Bronchial epithelial cell (primary cell): ENCODE results near the gene CGNL1. TPM values are rescaled to one million over a fixed set of nuclear protein-coding genes. Genes with fewer than 3 reads are reported as not detected.

Experiments used
- DNase-seq: peaks from one replicate; pipeline ENCODE4 v3.0.0-alpha.2; 2010; ENCODE audit warnings: low read depth
- FAIRE-seq: peaks from 2 replicates; lab custom pipeline; 2011; peaks lifted over from hg19 to GRCh38; lab: Jason Lieb, UNC
- H3K27me3 ChIP-seq: 2 replicates; pipeline ENCODE4 v1.5.1; 2011; ENCODE audit warnings: low read length; ENCODE audit not compliant: control insufficient read depth, insufficient read depth
- H3K36me3 ChIP-seq: 2 replicates; pipeline ENCODE4 v1.5.1; 2011; ENCODE audit warnings: low read length; ENCODE audit not compliant: control insufficient read depth, insufficient read depth
- H3K4me3 ChIP-seq: 2 replicates; pipeline ENCODE4 v1.5.1; 2011; ENCODE audit warnings: mild to moderate bottlenecking, low read depth, low read length, control low read depth
- total RNA-seq: library from RNA; depleted of rRNA; stranded (reverse); fragments of >200 nt; gene quantifications from 2 replicates; pipeline ENCODE4 v1.2.1, GENCODE V29; 2014
- TF ChIP-seq, protein P1 (sequence below): IDR thresholded peaks from 2 replicates; pipeline ENCODE4 v1.5.1; 2011; ENCODE audit warnings: mild to moderate bottlenecking, moderate library complexity, low read length, control low read depth, inconsistent platforms; ENCODE audit not compliant: insufficient read depth, severe bottlenecking

CGNL1 gene
- total RNA-seq, 1 donor from 2014 or later, result 0.53 TPM

GRCh38 chr15:57541271-57541670 lies 165.0 kb downstream of the CGNL1 start:
- TF ChIP-seq, protein P1, sequence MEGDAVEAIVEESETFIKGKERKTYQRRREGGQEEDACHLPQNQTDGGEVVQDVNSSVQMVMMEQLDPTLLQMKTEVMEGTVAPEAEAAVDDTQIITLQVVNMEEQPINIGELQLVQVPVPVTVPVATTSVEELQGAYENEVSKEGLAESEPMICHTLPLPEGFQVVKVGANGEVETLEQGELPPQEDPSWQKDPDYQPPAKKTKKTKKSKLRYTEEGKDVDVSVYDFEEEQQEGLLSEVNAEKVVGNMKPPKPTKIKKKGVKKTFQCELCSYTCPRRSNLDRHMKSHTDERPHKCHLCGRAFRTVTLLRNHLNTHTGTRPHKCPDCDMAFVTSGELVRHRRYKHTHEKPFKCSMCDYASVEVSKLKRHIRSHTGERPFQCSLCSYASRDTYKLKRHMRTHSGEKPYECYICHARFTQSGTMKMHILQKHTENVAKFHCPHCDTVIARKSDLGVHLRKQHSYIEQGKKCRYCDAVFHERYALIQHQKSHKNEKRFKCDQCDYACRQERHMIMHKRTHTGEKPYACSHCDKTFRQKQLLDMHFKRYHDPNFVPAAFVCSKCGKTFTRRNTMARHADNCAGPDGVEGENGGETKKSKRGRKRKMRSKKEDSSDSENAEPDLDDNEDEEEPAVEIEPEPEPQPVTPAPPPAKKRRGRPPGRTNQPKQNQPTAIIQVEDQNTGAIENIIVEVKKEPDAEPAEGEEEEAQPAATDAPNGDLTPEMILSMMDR, result no peak
- no peak for FAIRE-seq
- H3K36me3 ChIP-seq, result no peaks in the 10 kb centered on the region
- H3K4me3 ChIP-seq, result no peak overlapping the region
- peaks cover under 1% of the 10 kb centered on the region for H3K27me3 ChIP-seq
- no peak for DNase-seq

DNA sequence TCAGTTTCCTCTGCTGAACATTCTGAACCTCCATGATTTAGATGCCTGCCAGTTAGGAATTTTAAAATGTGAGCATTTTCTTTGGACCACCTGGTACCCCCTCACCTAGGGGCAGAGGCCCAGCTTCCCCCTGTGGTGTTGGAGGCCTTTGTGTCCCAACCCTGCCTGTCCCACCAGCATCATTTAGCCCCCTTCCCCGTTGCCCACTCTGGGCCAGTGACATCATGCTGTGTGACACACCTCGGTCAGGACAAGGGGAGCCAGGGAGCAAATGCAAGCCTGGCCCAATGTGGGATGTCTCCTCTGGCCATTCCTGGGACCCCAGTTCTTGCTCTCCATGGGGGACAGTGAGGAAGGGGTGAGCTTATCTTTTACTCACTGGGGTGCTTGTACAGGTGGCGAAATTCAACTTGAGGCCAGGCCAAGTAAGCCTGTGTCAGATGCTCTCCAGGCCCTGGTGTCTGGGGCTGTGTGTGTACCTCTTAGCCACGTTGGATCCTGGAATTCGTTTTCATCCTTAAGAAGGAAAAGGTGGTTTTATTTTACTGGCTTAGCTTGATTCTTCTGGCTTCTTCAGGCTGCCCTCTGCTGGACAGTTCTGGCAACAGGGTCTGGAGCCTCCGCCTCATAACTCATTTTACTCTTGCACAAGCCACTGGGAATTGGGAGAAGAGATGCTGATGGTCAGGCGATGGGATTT lies 165.7 kb downstream of the CGNL1 start:
- H3K36me3 ChIP-seq, result no peaks in the 10 kb centered on the region
- TF ChIP-seq, protein P1, result peak; percentile 89
- peaks cover 1% of the 10 kb centered on the region for H3K27me3 ChIP-seq
- DNase-seq, result peak; percentile 66
- H3K4me3 ChIP-seq, result no peak overlapping the region
- FAIRE-seq, result peak; percentile 86

DNA sequence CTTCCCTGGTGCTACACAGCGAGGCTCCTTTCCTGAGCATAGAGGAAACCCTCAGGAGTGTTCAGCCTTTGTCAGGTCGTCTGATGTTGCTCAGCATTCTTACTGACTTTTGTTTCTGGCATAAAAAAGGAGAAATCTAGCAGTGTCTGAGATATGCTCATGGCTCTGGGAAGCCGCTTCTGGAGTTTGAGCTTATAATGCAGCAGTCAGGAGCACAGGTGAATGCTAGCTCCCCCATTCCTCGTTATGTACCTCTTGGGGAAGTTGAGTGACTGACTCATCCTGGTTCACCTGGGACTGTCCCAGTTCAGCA lies 166.2 kb downstream of the CGNL1 start:
- TF ChIP-seq, protein P1, result no peak
- DNase-seq (peak; percentile 21), FAIRE-seq (peak; percentile 86)
- Histone ChIP-seq H3K27me3 (peaks cover 1% of the 10 kb centered on the region), H3K4me3 (no peak overlapping the region), H3K36me3 (no peaks in the 10 kb centered on the region)

- FAIRE-seq (no peak), DNase-seq (no peak)
- peaks cover 1% of the 10 kb centered on the region for H3K27me3 ChIP-seq
- TF ChIP-seq, protein P1, result no peak
- H3K4me3 ChIP-seq, result no peak overlapping the region
- H3K36me3 ChIP-seq, result no peaks in the 10 kb centered on the region
Observed at GRCh38 chr15:57544848-57545480, 168.7 kb downstream of the CGNL1 start.

DNA sequence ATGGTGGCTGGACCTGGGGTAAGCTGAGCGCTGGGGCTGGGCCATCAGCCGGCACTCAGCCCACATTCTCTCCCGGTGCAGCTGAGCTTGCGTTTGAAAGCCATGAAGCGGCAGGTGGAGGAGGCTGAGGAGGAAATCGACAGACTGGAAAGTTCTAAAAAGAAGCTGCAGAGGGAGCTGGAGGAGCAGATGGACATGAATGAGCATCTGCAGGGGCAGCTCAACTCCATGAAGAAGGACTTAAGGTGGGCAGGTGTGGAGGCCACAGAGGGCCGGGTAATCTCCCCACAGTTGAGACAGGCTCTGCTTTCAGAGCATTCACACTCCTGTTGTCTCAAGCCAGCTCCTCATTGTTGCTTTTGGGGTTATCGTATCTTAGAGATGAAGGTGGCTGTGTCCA lies 169.7 kb downstream of the CGNL1 start:
- DNase-seq, result no peak

More for the DNA sequence above, 169.7 kb downstream of the CGNL1 start:
- Histone ChIP-seq H3K27me3 (peaks cover 1% of the 10 kb centered on the region), H3K36me3 (no peaks in the 10 kb centered on the region), H3K4me3 (no peak overlapping the region)
- no peak for FAIRE-seq
- TF ChIP-seq, protein P1, result no peak
